Testis (tissue), 2 donors: ENCODE data around the gene PPFIBP1.

Experiments
- CTCF ChIP-seq, 3 experiments: fragments of 450-650 bp in 2 of 3; fragments of 200-600 bp in 1 of 3; sonication (generic) in 1 of 3; IDR thresholded peaks; one replicate each; pipeline ENCODE4 v1.5.1; 2016 to 2019; ENCODE audit warnings: antibody characterized with exemption in 3 of 3, mild to moderate bottlenecking in 2 of 3, moderate library complexity in 1 of 3
- POLR2A ChIP-seq: fragments of 450-650 bp; IDR thresholded peaks from one replicate; pipeline ENCODE4 v1.6.1; 2017; ENCODE audit warnings: antibody characterized with exemption, mild to moderate bottlenecking, moderate library complexity

GRCh38 chr12:27680619-27681018, 156.6 kb downstream of the PPFIBP1 start:
- TF ChIP-seq CTCF (IDR thresholded peaks at IDR 0.05) (no peak), POLR2A (no peak)
